ENCODE data around the gene PTGES2. TPM values are rescaled to one million over a fixed set of nuclear protein-coding genes. Genes with fewer than 3 reads are reported as not detected.

Gene PTGES2
- total RNA-seq, 2 experiments from 2014 or later = 68.1 to 76.3 TPM

- intact Hi-C loops (cut with micrococcal nuclease; ENCODE audit: unreplicated experiment) = no loop called here
- TF ChIP-seq, protein P1, sequence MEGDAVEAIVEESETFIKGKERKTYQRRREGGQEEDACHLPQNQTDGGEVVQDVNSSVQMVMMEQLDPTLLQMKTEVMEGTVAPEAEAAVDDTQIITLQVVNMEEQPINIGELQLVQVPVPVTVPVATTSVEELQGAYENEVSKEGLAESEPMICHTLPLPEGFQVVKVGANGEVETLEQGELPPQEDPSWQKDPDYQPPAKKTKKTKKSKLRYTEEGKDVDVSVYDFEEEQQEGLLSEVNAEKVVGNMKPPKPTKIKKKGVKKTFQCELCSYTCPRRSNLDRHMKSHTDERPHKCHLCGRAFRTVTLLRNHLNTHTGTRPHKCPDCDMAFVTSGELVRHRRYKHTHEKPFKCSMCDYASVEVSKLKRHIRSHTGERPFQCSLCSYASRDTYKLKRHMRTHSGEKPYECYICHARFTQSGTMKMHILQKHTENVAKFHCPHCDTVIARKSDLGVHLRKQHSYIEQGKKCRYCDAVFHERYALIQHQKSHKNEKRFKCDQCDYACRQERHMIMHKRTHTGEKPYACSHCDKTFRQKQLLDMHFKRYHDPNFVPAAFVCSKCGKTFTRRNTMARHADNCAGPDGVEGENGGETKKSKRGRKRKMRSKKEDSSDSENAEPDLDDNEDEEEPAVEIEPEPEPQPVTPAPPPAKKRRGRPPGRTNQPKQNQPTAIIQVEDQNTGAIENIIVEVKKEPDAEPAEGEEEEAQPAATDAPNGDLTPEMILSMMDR (conservative IDR thresholded peaks at IDR 0.05; ENCODE audit: low read length) = no peak
- no peak for TF ChIP-seq EZH2phosphoT487 (IDR thresholded peaks at IDR 0.05; ENCODE audit: borderline replicate concordance, low read depth, low read length)
- Histone ChIP-seq H3K27ac (ENCODE audit: low read depth, low read length, poor library complexity, severe bottlenecking) (no peak overlapping the region), H3K36me3 (ENCODE audit: insufficient read depth, low read length) (peaks cover 66% of the 10 kb centered on the region), H2AFZ (ENCODE audit: low read length) (no peak overlapping the region), H3K9me3 (ENCODE audit: low read length) (no peaks in the 10 kb centered on the region), H3K4me3 (ENCODE audit: low read depth, low read length, poor library complexity, severe bottlenecking) (no peak overlapping the region), H3K79me2 (ENCODE audit: insufficient read depth, low read depth, low read length) (peaks cover 4% of the 10 kb centered on the region; the same call in 1 of the 2 replicates), H3K4me1 (ENCODE audit: insufficient read depth, low read length, poor library complexity, severe bottlenecking) (peaks cover 12% of the 10 kb centered on the region), H4K20me1 (ENCODE audit: insufficient read depth, low read length) (no peaks in the 10 kb centered on the region), H3K4me2 (ENCODE audit: low read length) (no peak overlapping the region), H3K9me2 (ENCODE audit: insufficient read depth, low read length) (no peaks in the 10 kb centered on the region)
- BruUV-seq (replicated peaks) = no TSS peak
- CTCF ChIA-PET (ENCODE audit: unreplicated experiment) = no interaction called here
- DNase-seq (ENCODE audit: low spot score) = no peak
- POLR2A ChIA-PET = no interaction called here
Measured at GRCh38 chr9:128164307-128164885, 36.9 kb upstream of the PTGES2 start.

DNA sequence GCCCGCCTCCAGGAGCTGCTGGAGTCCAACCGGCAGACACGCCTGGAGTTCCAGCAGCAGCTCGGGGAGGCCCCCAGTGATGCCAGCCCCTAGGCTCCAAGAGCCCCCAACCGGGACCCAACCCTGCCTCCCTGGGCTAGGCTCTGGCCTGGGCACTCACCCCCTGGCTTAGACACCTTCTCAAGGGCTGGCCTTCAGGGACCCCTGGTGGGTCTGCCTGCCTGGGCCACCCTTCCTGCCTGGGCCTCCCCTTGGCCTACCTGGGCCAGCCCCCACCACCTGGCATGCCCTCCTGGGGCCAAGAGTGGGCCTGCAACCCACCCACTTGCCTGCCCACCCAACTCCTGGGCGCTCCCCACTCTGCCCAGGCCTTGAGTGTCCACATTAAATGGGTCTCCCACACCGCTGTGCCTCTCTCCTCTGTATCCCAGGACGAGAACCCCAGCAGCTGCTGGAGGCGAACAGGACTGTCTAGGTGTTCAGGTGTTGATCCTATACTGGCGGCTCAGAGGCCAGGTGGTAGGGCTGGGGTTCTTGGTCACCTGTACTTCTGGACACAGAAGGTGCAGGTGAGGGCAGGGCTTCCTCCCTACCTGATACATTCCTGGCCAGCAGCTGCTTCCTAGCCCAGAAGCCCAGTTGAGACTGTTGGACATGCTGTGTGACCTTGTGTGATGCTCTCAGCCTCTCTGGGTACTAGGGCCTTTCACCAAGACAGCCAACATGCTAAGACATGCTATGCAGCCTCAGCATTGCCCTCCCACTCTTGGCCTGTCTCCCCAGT, 36.2 kb upstream of the PTGES2 start:
- intact Hi-C loops (cut with micrococcal nuclease; ENCODE audit: unreplicated experiment) = no loop called here
- no peak overlapping the region for H3K4me3 ChIP-seq (ENCODE audit: low read depth, low read length, poor library complexity, severe bottlenecking)
- H3K27ac ChIP-seq (ENCODE audit: low read depth, low read length, poor library complexity, severe bottlenecking) = no peak overlapping the region
- CTCF ChIA-PET (ENCODE audit: unreplicated experiment) = no interaction called here
- no peak overlapping the region for H2AFZ ChIP-seq (ENCODE audit: low read length)
- no peaks in the 10 kb centered on the region for H4K20me1 ChIP-seq (ENCODE audit: insufficient read depth, low read length)
- H3K9me3 ChIP-seq (ENCODE audit: low read length) = no peaks in the 10 kb centered on the region
- no peak for DNase-seq (ENCODE audit: low spot score)
- POLR2A ChIA-PET = interaction anchor here (0.6 kb wide), 1 partner anchor 591 kb away, joined by 3 read pairs; no protein-coding TSS in a partner anchor
- TF ChIP-seq EZH2phosphoT487 (IDR thresholded peaks at IDR 0.05; ENCODE audit: borderline replicate concordance, low read depth, low read length) = no peak
- TF ChIP-seq, protein P1 (conservative IDR thresholded peaks at IDR 0.05; ENCODE audit: low read length) = no peak
- H3K36me3 ChIP-seq (ENCODE audit: insufficient read depth, low read length) = peaks cover 59% of the 10 kb centered on the region
- H3K9me2 ChIP-seq (ENCODE audit: insufficient read depth, low read length) = no peaks in the 10 kb centered on the region
- BruUV-seq (replicated peaks) = TSS peak; percentile 64
- peaks cover 4% of the 10 kb centered on the region; the same call in 1 of the 2 replicates for H3K79me2 ChIP-seq (ENCODE audit: insufficient read depth, low read depth, low read length)
- H3K4me2 ChIP-seq (ENCODE audit: low read length) = no peak overlapping the region
- peaks cover 14% of the 10 kb centered on the region for H3K4me1 ChIP-seq (ENCODE audit: insufficient read depth, low read length, poor library complexity, severe bottlenecking)

- no peaks in the 10 kb centered on the region for H4K20me1 ChIP-seq (ENCODE audit: insufficient read depth, low read length)
- H3K4me1 ChIP-seq (ENCODE audit: insufficient read depth, low read length, poor library complexity, severe bottlenecking) = peaks cover 14% of the 10 kb centered on the region
- H3K36me3 ChIP-seq (ENCODE audit: insufficient read depth, low read length) = peaks cover 54% of the 10 kb centered on the region
- peaks cover 4% of the 10 kb centered on the region; the same call in 1 of the 2 replicates for H3K79me2 ChIP-seq (ENCODE audit: insufficient read depth, low read depth, low read length)
- no peak overlapping the region for H2AFZ ChIP-seq (ENCODE audit: low read length)
- H3K4me2 ChIP-seq (ENCODE audit: low read length) = no peak overlapping the region
- H3K9me2 ChIP-seq (ENCODE audit: insufficient read depth, low read length) = no peaks in the 10 kb centered on the region
- TF ChIP-seq EZH2phosphoT487 (IDR thresholded peaks at IDR 0.05; ENCODE audit: borderline replicate concordance, low read depth, low read length) = no peak
- TF ChIP-seq, protein P1 (conservative IDR thresholded peaks at IDR 0.05; ENCODE audit: low read length) = no peak
- BruUV-seq (replicated peaks) = no TSS peak
- ChIA-PET POLR2A (no interaction called here), CTCF (ENCODE audit: unreplicated experiment) (no interaction called here)
- DNase-seq (ENCODE audit: low spot score) = no peak
- H3K4me3 ChIP-seq (ENCODE audit: low read depth, low read length, poor library complexity, severe bottlenecking) = no peak overlapping the region
- intact Hi-C loops (cut with micrococcal nuclease; ENCODE audit: unreplicated experiment) = no loop called here
- H3K9me3 ChIP-seq (ENCODE audit: low read length) = no peaks in the 10 kb centered on the region
- no peak overlapping the region for H3K27ac ChIP-seq (ENCODE audit: low read depth, low read length, poor library complexity, severe bottlenecking)
Measured at GRCh38 chr9:128163027-128163515, 35.5 kb upstream of the PTGES2 start.
